Natural killer cell (primary cell): ENCODE measurements around the gene TAB2. TPM values are rescaled to one million over a fixed set of nuclear protein-coding genes. Genes with fewer than 3 reads are reported as not detected.
A peak's percentile ranks its signal among the peaks of the same experiment; 100 is the strongest.

Source experiments
- ATAC-seq, 3 donors: fragments of 150-1000 bp in 2 of 3; fragments of 200-7000 bp in 1 of 3; cut with Tn5 transposase; 1 replicate in 1 of 3; 2 replicates in 2 of 3; pipeline ENCODE4 v1.10.0; 2021; ENCODE audit warnings: mild to moderate bottlenecking in 2 of 3, moderate library complexity in 2 of 3
- DNase-seq, 2 donors: peaks; one replicate each; pipeline versions ENCODE4 v3.0.0 to v3.0.0-alpha.2; 2013 to 2021; ENCODE audit warnings: mixed read lengths in 1 of 2
- H3K27ac ChIP-seq: one replicate; pipeline ENCODE4 v1.5.1; 2013; ENCODE audit warnings: mild to moderate bottlenecking, low read length
- H3K27me3 ChIP-seq: one replicate; pipeline ENCODE4 v1.6.1; 2013; ENCODE audit warnings: low read length; ENCODE audit not compliant: control insufficient read depth, insufficient read depth
- H3K36me3 ChIP-seq: one replicate; pipeline ENCODE4 v1.6.1; 2013; ENCODE audit warnings: low read length; ENCODE audit not compliant: control insufficient read depth, insufficient read depth
- H3K4me1 ChIP-seq: one replicate; pipeline ENCODE4 v1.6.1; 2013; ENCODE audit warnings: low read length; ENCODE audit not compliant: control insufficient read depth, insufficient read depth
- H3K4me3 ChIP-seq: one replicate; pipeline ENCODE4 v1.5.1; 2013; ENCODE audit warnings: low read length
- H3K9me3 ChIP-seq: one replicate; pipeline ENCODE4 v1.6.1; 2013; ENCODE audit warnings: low read length; ENCODE audit not compliant: control insufficient read depth, insufficient read depth
- H3K27ac Mint-ChIP-seq, 2 donors: one replicate each; pipeline ENCODE4 v1.8.0; 2022; ENCODE audit warnings: mild to moderate bottlenecking in 2 of 2, mixed read lengths in 2 of 2, moderate library complexity in 1 of 2
- H3K27me3 Mint-ChIP-seq, 2 donors: one replicate each; pipeline ENCODE4 v1.8.0; 2022; ENCODE audit warnings: low read depth in 2 of 2, mixed read lengths in 2 of 2
- H3K36me3 Mint-ChIP-seq: one replicate; pipeline ENCODE4 v1.8.0; 2022; ENCODE audit warnings: mixed read lengths
- H3K4me1 Mint-ChIP-seq, 2 donors: one replicate each; pipeline ENCODE4 v1.8.0; 2022; ENCODE audit warnings: mixed read lengths in 2 of 2
- H3K4me3 Mint-ChIP-seq: one replicate; pipeline ENCODE4 v1.8.0; 2022; ENCODE audit warnings: mild to moderate bottlenecking, moderate library complexity, mixed read lengths
- H3K9me3 Mint-ChIP-seq, 2 donors: one replicate each; pipeline ENCODE4 v1.8.0; 2022; ENCODE audit warnings: mixed read lengths in 2 of 2
- WGBS: methylation state at CpG from one replicate; pipeline ENCODE4 v1.1.7; 2013; ENCODE audit warnings: missing lambda C conversion rate; ENCODE audit not compliant: insufficient coverage; 5-methylcytosine and 5-hydroxymethylcytosine counted together
- intact Hi-C: fragments of 100-400 bp; cut with micrococcal nuclease; formaldehyde crosslinking; loops from one replicate; pipeline ENCODE4 v1.14.2; 2022
- total RNA-seq, 4 donors: library from RNA; stranded (reverse); fragments of 120-200 nt in 1 of 4; gene quantifications; one replicate each; pipeline versions ENCODE4 v1.2.3 to v1.2.4, GENCODE V29; 2013 to 2022
- TF ChIP-seq, protein P1 (sequence below): fragments of 200-600 bp; IDR thresholded peaks from one replicate; pipeline ENCODE4 v1.8.0; 2022; ENCODE audit warnings: antibody characterized with exemption

Gene TAB2
- total RNA-seq, 3 donors from 2014 or later (not counting 1 experiment from before 2014, with no cell fraction given), result 65.7 to 74.9 (median 68.9) TPM

- H3K27me3 Mint-ChIP-seq, result no peaks in the 10 kb centered on the region
- H3K4me1 ChIP-seq, result no peaks in the 10 kb centered on the region
- ATAC-seq (peak in 2 of 3 donors; percentile 53 to 55), DNase-seq (no peak)
- 85% methylated on average over 2 of the region's 5 CpGs for WGBS
- H3K4me1 Mint-ChIP-seq, result peaks cover 21 to 33% of the 10 kb centered on the region in 2 donors
- no peaks in the 10 kb centered on the region for H3K27me3 ChIP-seq
- TF ChIP-seq, protein P1, sequence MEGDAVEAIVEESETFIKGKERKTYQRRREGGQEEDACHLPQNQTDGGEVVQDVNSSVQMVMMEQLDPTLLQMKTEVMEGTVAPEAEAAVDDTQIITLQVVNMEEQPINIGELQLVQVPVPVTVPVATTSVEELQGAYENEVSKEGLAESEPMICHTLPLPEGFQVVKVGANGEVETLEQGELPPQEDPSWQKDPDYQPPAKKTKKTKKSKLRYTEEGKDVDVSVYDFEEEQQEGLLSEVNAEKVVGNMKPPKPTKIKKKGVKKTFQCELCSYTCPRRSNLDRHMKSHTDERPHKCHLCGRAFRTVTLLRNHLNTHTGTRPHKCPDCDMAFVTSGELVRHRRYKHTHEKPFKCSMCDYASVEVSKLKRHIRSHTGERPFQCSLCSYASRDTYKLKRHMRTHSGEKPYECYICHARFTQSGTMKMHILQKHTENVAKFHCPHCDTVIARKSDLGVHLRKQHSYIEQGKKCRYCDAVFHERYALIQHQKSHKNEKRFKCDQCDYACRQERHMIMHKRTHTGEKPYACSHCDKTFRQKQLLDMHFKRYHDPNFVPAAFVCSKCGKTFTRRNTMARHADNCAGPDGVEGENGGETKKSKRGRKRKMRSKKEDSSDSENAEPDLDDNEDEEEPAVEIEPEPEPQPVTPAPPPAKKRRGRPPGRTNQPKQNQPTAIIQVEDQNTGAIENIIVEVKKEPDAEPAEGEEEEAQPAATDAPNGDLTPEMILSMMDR, result no peak
- H3K4me3 ChIP-seq, result no peak overlapping the region
- intact Hi-C loops, result no loop called here
- H3K27ac Mint-ChIP-seq, result peak overlapping the region in 1 of 2 donors; percentile 0
- H3K9me3 ChIP-seq, result no peaks in the 10 kb centered on the region
- H3K27ac ChIP-seq, result no peak overlapping the region
- H3K9me3 Mint-ChIP-seq, result no peaks in the 10 kb centered on the region
- H3K36me3 ChIP-seq, result peaks cover 17% of the 10 kb centered on the region
- no peak overlapping the region for H3K4me3 Mint-ChIP-seq
- peaks cover 14% of the 10 kb centered on the region for H3K36me3 Mint-ChIP-seq
Observed at GRCh38 chr6:149385998-149386646, 68.6 kb downstream of the TAB2 start.

- Histone ChIP-seq H3K9me3 (no peaks in the 10 kb centered on the region), H3K27me3 (no peaks in the 10 kb centered on the region), H3K4me3 (no peak overlapping the region), H3K36me3 (peaks cover 8% of the 10 kb centered on the region), H3K27ac (no peak overlapping the region), H3K4me1 (no peaks in the 10 kb centered on the region)
- H3K27me3 Mint-ChIP-seq, result no peaks in the 10 kb centered on the region
- H3K36me3 Mint-ChIP-seq, result peaks cover 14% of the 10 kb centered on the region
- TF ChIP-seq, protein P1, result no peak
- DNase-seq, result no peak
- H3K9me3 Mint-ChIP-seq, result no peaks in the 10 kb centered on the region
- H3K4me3 Mint-ChIP-seq, result no peak overlapping the region
- intact Hi-C loops, result no loop called here
- no peak overlapping the region for H3K27ac Mint-ChIP-seq
- H3K4me1 Mint-ChIP-seq, result peaks cover 30 to 43% of the 10 kb centered on the region in 2 donors
- 86% methylated on average over 1 of the region's 1 CpG for WGBS
- ATAC-seq, result no peak
Observed at GRCh38 chr6:149387779-149388512, 70.4 kb downstream of the TAB2 start.

DNA sequence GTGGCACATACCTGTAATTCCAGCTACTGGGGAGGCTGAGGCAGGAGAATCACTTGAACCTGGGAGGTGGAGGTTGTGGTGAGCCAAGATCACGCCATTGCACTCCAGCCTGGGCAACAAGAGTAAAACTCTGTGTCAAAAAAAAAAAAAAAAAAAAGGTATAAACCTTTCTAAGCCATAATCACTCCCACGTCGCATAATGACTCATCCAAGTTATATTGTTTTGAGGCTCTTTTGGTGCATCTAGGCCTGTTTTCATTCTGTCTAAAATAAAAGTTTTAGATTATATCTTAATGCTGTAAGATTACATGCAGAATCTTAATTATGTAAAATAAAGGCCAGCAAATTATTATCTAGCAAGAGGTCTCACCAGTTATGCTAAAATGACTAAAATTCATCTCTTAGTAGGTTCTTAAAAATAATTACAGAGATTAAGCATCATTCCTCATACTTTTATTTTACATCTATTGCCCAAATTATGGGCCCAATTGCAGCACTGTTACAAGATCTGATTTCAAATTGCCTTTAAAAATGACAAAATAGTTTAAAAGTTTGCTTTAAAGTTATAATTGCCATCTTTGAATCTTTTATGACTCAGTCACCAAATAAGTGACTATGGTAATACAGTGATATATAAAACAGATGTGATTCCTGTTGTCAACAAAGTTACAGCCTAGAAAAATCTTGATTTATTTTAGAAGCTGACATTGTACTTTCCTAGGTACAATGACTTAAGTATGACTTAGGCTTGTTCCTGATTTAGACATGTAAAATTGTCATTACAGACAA, 72.2 kb downstream of the TAB2 start:
- TF ChIP-seq, protein P1, result no peak
- Mint-ChIP-seq H3K27ac (no peak overlapping the region), H3K4me1 (peaks cover 48 to 51% of the 10 kb centered on the region in 2 donors), H3K9me3 (no peaks in the 10 kb centered on the region), H3K27me3 (no peaks in the 10 kb centered on the region), H3K4me3 (no peak overlapping the region), H3K36me3 (peaks cover 14% of the 10 kb centered on the region)
- H3K4me1 ChIP-seq, result no peaks in the 10 kb centered on the region
- H3K4me3 ChIP-seq, result no peak overlapping the region
- no CpG with 5 or more reads among the region's 3 CpGs for WGBS
- H3K27me3 ChIP-seq, result no peaks in the 10 kb centered on the region
- no peak for DNase-seq
- no peak overlapping the region for H3K27ac ChIP-seq
- intact Hi-C loops, result no loop called here
- no peak for ATAC-seq
- H3K9me3 ChIP-seq, result no peaks in the 10 kb centered on the region
- peaks cover 6% of the 10 kb centered on the region for H3K36me3 ChIP-seq
